Astrocyte (in vitro differentiated cells and primary cell): ENCODE data around the gene C16orf95. TPM values are rescaled to one million over a fixed set of nuclear protein-coding genes. Genes with fewer than 3 reads are reported as not detected.

Source experiments
- DNase-seq: peaks from one replicate; pipeline ENCODE4 v3.0.0-alpha.2; 2010; ENCODE audit warnings: low read depth
- FAIRE-seq: peaks from 2 replicates; lab custom pipeline; 2011; peaks lifted over from hg19 to GRCh38; lab: Jason Lieb, UNC
- H2AFZ ChIP-seq: 2 replicates; pipeline ENCODE4 v1.6.0; 2012; ENCODE audit warnings: low read depth, low read length, inconsistent platforms
- H3K27ac ChIP-seq: 2 replicates; pipeline ENCODE4 v1.5.1; 2011; ENCODE audit warnings: low read depth, low read length, inconsistent platforms
- H3K27me3 ChIP-seq: 2 replicates; pipeline ENCODE4 v1.6.0; 2011; ENCODE audit warnings: low read length, inconsistent platforms; ENCODE audit not compliant: insufficient read depth
- H3K36me3 ChIP-seq: 2 replicates; pipeline ENCODE4 v1.5.1; 2011; ENCODE audit warnings: low read length, inconsistent platforms; ENCODE audit not compliant: insufficient read depth
- H3K4me1 ChIP-seq: 2 replicates; pipeline ENCODE4 v1.5.1; 2011; ENCODE audit warnings: low read length, inconsistent platforms; ENCODE audit not compliant: insufficient read depth
- H3K4me2 ChIP-seq: 2 replicates; pipeline ENCODE4 v1.6.0; 2012; ENCODE audit warnings: low read length, inconsistent platforms
- H3K4me3 ChIP-seq: 2 replicates; pipeline ENCODE4 v1.5.1; 2011; ENCODE audit warnings: low read depth, mild to moderate bottlenecking, low read length, inconsistent platforms; ENCODE audit not compliant: insufficient read depth
- H3K79me2 ChIP-seq: 2 replicates; pipeline ENCODE4 v1.6.0; 2012; ENCODE audit warnings: mild to moderate bottlenecking, low read length, inconsistent platforms; ENCODE audit not compliant: insufficient read depth
- H3K9ac ChIP-seq: 2 replicates; pipeline ENCODE4 v1.6.0; 2012; ENCODE audit warnings: mild to moderate bottlenecking, low read length, inconsistent platforms
- H3K9me3 ChIP-seq: 2 replicates; pipeline ENCODE4 v1.5.1; 2012; ENCODE audit warnings: low read depth, mild to moderate bottlenecking, low read length, inconsistent platforms; ENCODE audit not compliant: insufficient read depth
- H4K20me1 ChIP-seq: 2 replicates; pipeline ENCODE4 v1.6.0; 2012; ENCODE audit warnings: low read length, inconsistent platforms; ENCODE audit not compliant: insufficient read depth
- H3K27ac Mint-ChIP-seq: one replicate; pipeline ENCODE4 v1.8.0; 2021; ENCODE audit warnings: mild to moderate bottlenecking, mixed read lengths; ENCODE audit not compliant: unreplicated experiment
- H3K27me3 Mint-ChIP-seq: one replicate; pipeline ENCODE4 v1.8.0; 2021; ENCODE audit warnings: low read depth, mixed read lengths; ENCODE audit not compliant: unreplicated experiment
- H3K36me3 Mint-ChIP-seq: one replicate; pipeline ENCODE4 v1.8.0; 2021; ENCODE audit warnings: low read depth, mixed read lengths; ENCODE audit not compliant: unreplicated experiment
- H3K4me1 Mint-ChIP-seq: one replicate; pipeline ENCODE4 v1.8.0; 2021; ENCODE audit warnings: low read depth, mixed read lengths; ENCODE audit not compliant: unreplicated experiment
- H3K4me3 Mint-ChIP-seq: one replicate; pipeline ENCODE4 v1.8.0; 2021; ENCODE audit warnings: mild to moderate bottlenecking, moderate library complexity, mixed read lengths; ENCODE audit not compliant: unreplicated experiment
- H3K9me3 Mint-ChIP-seq: one replicate; pipeline ENCODE4 v1.8.0; 2021; ENCODE audit warnings: mild to moderate bottlenecking, mixed read lengths; ENCODE audit not compliant: unreplicated experiment
- CTCF ChIP-seq: IDR thresholded peaks from 2 replicates; pipeline ENCODE4 v1.5.1; 2011; ENCODE audit warnings: low read depth, mild to moderate bottlenecking, inconsistent platforms, low read length, moderate library complexity; ENCODE audit not compliant: insufficient read depth
- EZH2 ChIP-seq: IDR thresholded peaks from 2 replicates; pipeline ENCODE4 v1.6.1; 2012; ENCODE audit warnings: mild to moderate bottlenecking, low read length, inconsistent platforms; ENCODE audit not compliant: insufficient read depth
- total RNA-seq: library from RNA; stranded (reverse); gene quantifications from 2 replicates; pipeline ENCODE4 v1.2.1, GENCODE V29; 2021

Gene C16orf95
- total RNA-seq, 1 donor from 2014 or later = 3.3 TPM

- peaks cover 13% of the 10 kb centered on the region for H3K4me1 ChIP-seq
- H2AFZ ChIP-seq = no peak overlapping the region
- H3K4me2 ChIP-seq = no peak overlapping the region
- peaks cover 12% of the 10 kb centered on the region for H3K27me3 Mint-ChIP-seq
- no peaks in the 10 kb centered on the region for H4K20me1 ChIP-seq
- no peak overlapping the region for H3K27ac ChIP-seq
- H3K36me3 ChIP-seq = no peaks in the 10 kb centered on the region
- DNase-seq (no peak), FAIRE-seq (no peak)
- no peak overlapping the region for H3K9ac ChIP-seq
- no peak overlapping the region for H3K4me3 Mint-ChIP-seq
- peaks cover 8% of the 10 kb centered on the region for H3K4me1 Mint-ChIP-seq
- H3K36me3 Mint-ChIP-seq = peaks cover 3% of the 10 kb centered on the region
- no peaks in the 10 kb centered on the region for H3K9me3 Mint-ChIP-seq
- no peak overlapping the region for H3K27ac Mint-ChIP-seq
- TF ChIP-seq CTCF (no peak), EZH2 (no peak)
- no peaks in the 10 kb centered on the region for H3K9me3 ChIP-seq
- H3K79me2 ChIP-seq = no peaks in the 10 kb centered on the region
- H3K27me3 ChIP-seq = no peaks in the 10 kb centered on the region
- no peak overlapping the region for H3K4me3 ChIP-seq
These were observed 45.9 kb downstream of the C16orf95 start for GRCh38 chr16:87271256-87271655.

GRCh38 chr16:87267566-87267965 is 49.6 kb downstream of the C16orf95 start:
- FAIRE-seq = no peak
- Histone ChIP-seq H4K20me1 (no peaks in the 10 kb centered on the region), H3K79me2 (no peaks in the 10 kb centered on the region), H3K27me3 (no peaks in the 10 kb centered on the region), H3K4me3 (no peak overlapping the region), H3K9me3 (no peaks in the 10 kb centered on the region), H2AFZ (no peak overlapping the region), H3K4me2 (no peak overlapping the region), H3K27ac (no peak overlapping the region), H3K36me3 (no peaks in the 10 kb centered on the region), H3K9ac (no peak overlapping the region), H3K4me1 (no peaks in the 10 kb centered on the region)
- Mint-ChIP-seq H3K27me3 (peaks cover 22% of the 10 kb centered on the region), H3K4me1 (no peaks in the 10 kb centered on the region), H3K4me3 (no peak overlapping the region), H3K36me3 (peaks cover 3% of the 10 kb centered on the region), H3K9me3 (peaks cover 2% of the 10 kb centered on the region), H3K27ac (no peak overlapping the region)
- TF ChIP-seq EZH2 (no peak), CTCF (no peak)
- DNase-seq = no peak

GRCh38 chr16:87266846-87267245 is 50.3 kb downstream of the C16orf95 start:
- Mint-ChIP-seq H3K9me3 (peaks cover 3% of the 10 kb centered on the region), H3K4me1 (no peaks in the 10 kb centered on the region), H3K36me3 (peaks cover 3% of the 10 kb centered on the region), H3K4me3 (no peak overlapping the region), H3K27me3 (peaks cover 22% of the 10 kb centered on the region), H3K27ac (no peak overlapping the region)
- Histone ChIP-seq H3K9me3 (no peaks in the 10 kb centered on the region), H3K4me2 (no peak overlapping the region), H3K4me3 (no peak overlapping the region), H3K9ac (no peak overlapping the region), H3K79me2 (no peaks in the 10 kb centered on the region), H3K36me3 (no peaks in the 10 kb centered on the region), H2AFZ (no peak overlapping the region), H3K4me1 (no peaks in the 10 kb centered on the region), H3K27me3 (no peaks in the 10 kb centered on the region), H4K20me1 (no peaks in the 10 kb centered on the region), H3K27ac (no peak overlapping the region)
- TF ChIP-seq CTCF (no peak), EZH2 (no peak)
- DNase-seq (no peak), FAIRE-seq (no peak)
